Pulmonary artery endothelial cell (primary cell): ENCODE data around the gene COL6A5. TPM values are rescaled to one million over a fixed set of nuclear protein-coding genes. Genes with fewer than 3 reads are reported as not detected.
A peak's percentile ranks its signal among the peaks of the same experiment; 100 is the strongest.
"Not testable (repeated sequence)": the region's sequence is repeated elsewhere in the genome, so short reads cannot be mapped to it uniquely, and the experiment has no call there.

Source experiments
- DNase-seq: peaks from one replicate; pipeline ENCODE4 v3.0.0-alpha.2; 2011; ENCODE audit warnings: low read depth, low spot score
- total RNA-seq: library from RNA; depleted of rRNA; stranded (reverse); fragments of >200 nt; gene quantifications from 2 replicates; pipeline ENCODE4 v1.2.3, GENCODE V29; 2014

The COL6A5 gene
- total RNA-seq, 1 donor from 2014 or later, result not detected

- peak; percentile 32 for DNase-seq
These were observed 41.3 kb downstream of the COL6A5 start for GRCh38 chr3:130386604-130387263.

DNA sequence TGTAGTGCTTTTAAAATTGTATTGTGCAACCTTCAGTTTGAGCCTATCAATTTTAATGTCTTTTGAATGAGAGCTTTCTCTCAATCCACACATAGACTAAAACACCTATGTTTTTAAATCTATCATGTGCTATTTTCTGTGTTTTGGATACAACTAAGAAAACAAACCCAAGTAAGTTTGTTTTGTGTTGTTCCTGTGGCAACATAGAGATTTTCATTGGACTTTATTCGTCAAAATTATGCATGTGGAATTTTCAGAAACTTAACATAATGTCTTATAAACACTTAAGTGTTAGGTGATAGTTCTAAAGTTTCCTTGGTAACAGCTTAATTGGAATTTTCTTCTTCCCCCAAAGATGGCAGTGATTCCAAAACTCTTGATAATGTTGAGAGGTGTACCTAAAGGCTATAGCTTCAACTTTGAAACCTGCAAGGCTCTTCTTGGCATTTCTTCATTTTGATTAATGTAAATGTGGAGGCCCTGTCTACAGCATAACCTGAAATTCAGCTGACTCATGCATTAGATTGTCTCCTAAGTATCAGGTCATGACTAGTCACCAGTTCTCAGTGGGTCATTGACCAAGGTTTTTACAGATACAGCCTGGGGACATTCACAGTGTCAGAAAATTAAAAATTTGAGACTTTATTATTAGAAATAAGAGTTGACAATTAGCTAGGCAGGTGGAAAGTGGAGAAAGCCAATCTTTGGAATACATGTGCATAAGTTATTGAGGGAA lies 44.4 kb downstream of the COL6A5 start:
- DNase-seq, result no peak

DNA sequence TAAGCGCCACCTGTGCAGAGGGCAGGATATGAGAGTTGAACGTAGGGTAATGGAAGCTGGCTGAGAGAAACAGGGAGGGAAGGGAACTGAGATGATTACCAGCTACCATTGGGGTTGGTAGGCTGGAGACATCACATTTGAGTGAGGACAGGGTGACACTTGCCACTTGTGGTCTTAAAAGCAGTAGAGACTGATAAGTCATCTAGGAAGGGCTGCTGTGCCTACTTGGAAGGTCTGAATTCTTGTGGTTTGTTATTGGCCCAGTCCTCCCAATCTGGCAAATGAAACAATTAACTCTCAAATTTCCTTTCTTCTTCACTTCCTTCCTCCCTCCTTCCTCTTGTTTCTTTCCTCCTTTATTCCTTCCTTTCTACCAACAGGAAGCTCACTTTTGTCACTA lies 46.8 kb downstream of the COL6A5 start:
- no peak for DNase-seq

GRCh38 chr3:130393594-130393993 lies 48.1 kb downstream of the COL6A5 start:
- no peak for DNase-seq

GRCh38 chr3:130395331-130395730 lies 49.9 kb downstream of the COL6A5 start:
- DNase-seq, result no peak

GRCh38 chr3:130395916-130396315 lies 50.4 kb downstream of the COL6A5 start:
- no peak for DNase-seq

DNA sequence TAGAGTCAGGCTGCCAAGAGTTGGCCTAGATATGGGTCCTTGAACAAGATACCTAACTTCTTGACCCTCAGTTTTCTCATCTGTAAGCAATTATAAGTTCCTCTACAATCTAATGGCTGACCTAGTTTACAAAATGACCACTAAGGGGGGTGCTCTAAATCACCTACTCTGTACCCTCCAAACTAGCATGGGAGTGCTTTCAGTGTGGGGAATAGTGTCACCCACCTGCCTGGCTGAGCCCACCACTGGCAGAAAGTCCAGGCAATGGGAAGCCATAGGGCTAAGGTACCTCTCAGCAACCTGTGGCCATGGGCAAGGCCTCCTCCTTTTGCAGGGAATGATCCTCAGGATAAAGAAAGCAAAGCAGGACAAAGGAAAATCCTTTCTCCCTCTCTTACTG lies 58.9 kb downstream of the COL6A5 start:
- DNase-seq, result no peak

DNA sequence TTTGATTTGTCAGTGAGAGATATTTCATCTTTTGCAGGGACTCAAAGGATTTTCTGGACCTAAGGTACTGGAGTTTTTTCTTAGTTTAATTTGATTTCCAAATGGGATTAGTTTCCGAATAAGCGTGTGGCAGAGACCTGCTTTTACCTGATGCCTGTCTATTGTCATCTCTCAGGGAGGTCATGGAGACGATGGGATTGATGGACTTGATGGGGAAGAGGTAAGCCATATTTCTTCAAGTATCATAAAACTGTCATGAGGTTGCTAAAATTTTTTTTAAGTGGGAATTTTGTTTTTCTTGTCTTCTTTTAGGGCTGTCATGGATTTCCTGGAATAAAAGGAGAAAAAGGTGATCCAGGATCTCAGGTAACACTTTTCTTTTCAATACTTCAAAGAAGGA lies 60.5 kb downstream of the COL6A5 start:
- no peak for DNase-seq

- DNase-seq, result not testable (repeated sequence)
These were observed 62.8 kb downstream of the COL6A5 start for GRCh38 chr3:130408253-130408652.

DNA sequence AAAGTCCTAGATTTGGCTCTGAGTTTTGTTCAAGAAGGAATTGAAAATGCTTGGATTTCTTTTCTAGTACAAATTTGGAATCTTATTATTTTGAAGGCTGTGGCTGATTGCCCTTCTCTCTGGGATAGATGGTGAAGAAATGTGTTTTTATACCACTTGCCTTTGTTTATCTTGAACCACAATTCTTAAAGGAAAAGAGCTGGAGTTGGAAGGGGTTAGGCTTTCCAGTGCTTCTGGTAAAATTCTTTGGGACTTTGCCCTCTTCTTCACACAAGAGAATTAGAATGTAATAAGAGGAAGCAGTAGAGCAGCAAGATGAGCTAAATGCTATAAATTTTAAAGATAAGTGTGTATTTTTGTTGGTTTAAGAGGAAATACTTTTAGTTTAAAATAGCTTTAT lies 65.8 kb downstream of the COL6A5 start:
- DNase-seq, result no peak

GRCh38 chr3:130412991-130413560 lies 67.6 kb downstream of the COL6A5 start:
- DNase-seq, result no peak

- no peak for DNase-seq
These were observed 69.0 kb downstream of the COL6A5 start for GRCh38 chr3:130414457-130414856.

- no peak for DNase-seq
These were observed 75.0 kb downstream of the COL6A5 start for GRCh38 chr3:130420466-130420865.

GRCh38 chr3:130423064-130423463 lies 77.6 kb downstream of the COL6A5 start:
- DNase-seq, result no peak

GRCh38 chr3:130424837-130425236 lies 79.4 kb downstream of the COL6A5 start:
- DNase-seq, result no peak

- DNase-seq, result no peak
These were observed 80.0 kb downstream of the COL6A5 start for GRCh38 chr3:130425484-130425883.

- DNase-seq, result no peak
These were observed 80.7 kb downstream of the COL6A5 start for GRCh38 chr3:130426206-130426605.

DNA sequence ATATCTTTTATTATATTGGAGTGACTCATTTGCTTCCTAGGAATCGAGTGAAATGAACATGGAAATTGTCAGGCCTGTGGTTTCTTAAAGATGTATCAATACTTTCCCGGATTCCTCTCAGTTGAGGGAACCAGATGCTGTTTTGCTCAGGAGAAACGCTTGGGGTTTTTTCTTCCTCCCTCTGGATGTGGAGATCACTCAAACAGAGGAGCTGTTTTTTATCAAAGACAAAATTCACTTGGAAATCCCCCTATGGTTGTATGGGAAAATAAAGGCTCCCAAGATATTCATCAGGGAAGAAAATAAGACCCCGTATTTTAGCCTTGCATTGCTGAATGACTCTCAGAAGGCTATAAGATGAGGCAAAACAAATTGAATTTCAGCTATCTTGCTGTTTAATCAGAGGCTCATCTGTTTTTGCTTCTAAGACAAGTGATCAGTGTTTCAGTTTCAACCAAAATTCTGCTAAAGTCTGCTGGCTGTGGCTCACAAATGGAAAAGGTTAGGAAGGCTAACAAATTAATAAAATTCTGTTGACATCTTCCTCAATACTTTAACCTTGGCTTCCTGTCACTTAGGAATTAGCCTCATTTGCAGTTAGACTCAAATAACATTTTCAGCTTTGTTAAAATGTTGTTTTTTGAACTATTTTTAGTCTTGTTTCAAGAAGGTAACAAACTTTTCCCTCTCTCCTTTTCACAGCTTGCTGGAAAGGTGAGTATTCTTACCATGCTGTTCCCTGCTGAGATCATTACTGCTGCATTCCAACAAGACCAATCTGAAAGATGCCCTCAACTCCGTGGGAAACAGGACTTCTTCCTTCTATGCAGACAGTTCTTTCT lies 83.6 kb downstream of the COL6A5 start:
- no peak for DNase-seq

DNA sequence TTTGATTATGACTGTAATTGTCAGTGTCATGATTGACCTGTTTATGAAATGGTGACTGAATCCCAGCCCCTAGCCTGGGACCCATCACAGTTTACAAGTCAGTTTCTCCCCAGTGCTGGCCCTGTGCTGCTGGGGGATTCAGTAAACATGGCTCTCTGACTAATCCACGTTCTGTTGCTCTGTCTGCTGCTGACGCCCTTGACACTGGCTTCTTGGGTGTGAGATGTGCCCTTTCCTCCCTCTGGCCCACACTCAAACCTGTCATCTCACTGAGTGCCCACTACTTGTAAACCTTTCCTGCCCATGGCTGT lies 84.2 kb downstream of the COL6A5 start:
- no peak for DNase-seq

- DNase-seq, result no peak
These were observed 84.8 kb downstream of the COL6A5 start for GRCh38 chr3:130430266-130430665.

DNA sequence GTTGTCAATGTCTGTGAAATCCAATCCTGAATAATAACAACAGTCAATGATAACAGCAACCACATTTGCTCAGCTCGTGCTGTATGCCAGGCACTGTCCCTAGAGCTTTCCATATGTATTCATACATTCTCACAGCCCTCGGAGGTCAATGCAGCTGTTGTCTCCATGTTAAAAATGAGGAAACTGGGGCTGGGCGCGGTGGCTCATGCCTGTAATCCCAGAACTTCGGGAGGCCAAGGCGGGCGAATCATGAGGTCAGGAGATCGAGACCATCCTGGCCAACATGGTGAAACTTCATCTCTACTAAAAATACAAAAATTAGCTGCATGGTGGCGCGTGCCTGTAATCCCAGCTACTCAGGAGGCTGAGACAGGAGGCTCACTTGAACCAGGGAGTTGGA lies 86.6 kb downstream of the COL6A5 start:
- not testable (repeated sequence) for DNase-seq

GRCh38 chr3:130433306-130433705 lies 87.8 kb downstream of the COL6A5 start:
- DNase-seq, result no peak
